Left lung (tissue), 10 donors: ENCODE results near the gene CACNA1C. TPM values are rescaled to one million over a fixed set of nuclear protein-coding genes. Genes with fewer than 3 reads are reported as not detected.

ENCODE experiments used
- ATAC-seq: fragments of 200-7000 bp; cut with Tn5 transposase; one replicate; pipeline ENCODE4 v1.9.1; 2020; ENCODE audit warnings: moderate library complexity
- DNase-seq, 4 donors: peaks; one replicate each; pipeline ENCODE4 v3.0.0-alpha.2; 2013 to 2020
- H3K27ac ChIP-seq, 2 donors: fragments of 200-600 bp; sonication (generic) in 1 of 2; one replicate each; pipeline versions ENCODE4 v1.5.0 to v1.8.0; 2020 to 2021
- H3K27me3 ChIP-seq, 2 donors: fragments of 200-600 bp; sonication (generic) in 1 of 2; one replicate each; pipeline versions ENCODE4 v1.5.0 to v1.8.0; 2020 to 2021
- H3K36me3 ChIP-seq, 2 donors: fragments of 200-600 bp; sonication (generic) in 1 of 2; one replicate each; pipeline versions ENCODE4 v1.5.0 to v1.8.0; 2020 to 2021
- H3K4me1 ChIP-seq, 2 donors: fragments of 200-600 bp; one replicate each; pipeline ENCODE4 v1.8.0; 2021
- H3K4me3 ChIP-seq, 2 donors: fragments of 200-600 bp; sonication (generic) in 1 of 2; one replicate each; pipeline versions ENCODE4 v1.5.0 to v1.8.0; 2020 to 2021; ENCODE audit warnings: mild to moderate bottlenecking in 1 of 2
- H3K9me3 ChIP-seq, 2 donors: fragments of 200-600 bp; sonication (generic) in 1 of 2; one replicate each; pipeline versions ENCODE4 v1.5.0 to v1.8.0; 2020 to 2021
- intact Hi-C, 2 donors: fragments of 100-400 bp; cut with DNase I; formaldehyde crosslinking; loops; one replicate each; pipeline versions ENCODE4 v1.11.2 to v1.14.2; 2022
- polyA plus RNA-seq, 6 donors: library from polyadenylated mRNA; unstranded; fragments of 120-200 nt; gene quantifications; one replicate each; pipeline ENCODE4 v1.2.1, GENCODE V29; 2013; ENCODE audit not compliant: insufficient read length in 6 of 6
- total RNA-seq, 2 donors: library from RNA; stranded (reverse); fragmentation: NEBNext Ultra II Directional; extraction: Animal tissue kit (Norgen Biotek cat#: 25700); gene quantifications; one replicate each; pipeline ENCODE4 v1.2.1, GENCODE V29; 2021
- TF ChIP-seq, protein P1 (sequence below), 2 donors: fragments of 200-600 bp; sonication (generic) in 1 of 2; IDR thresholded peaks; one replicate each; pipeline versions ENCODE4 v1.5.0 to v1.8.0; 2021; ENCODE audit warnings: antibody characterized with exemption in 2 of 2
- donor health status: DM: no; HTN: yes; CAD: no.
- donor health status: DM: no; HTN: no; CAD: no.

Gene CACNA1C
- total and polyA plus RNA-seq, 8 donors, result 11.9 to 21.9 (median 14.2) TPM

DNA sequence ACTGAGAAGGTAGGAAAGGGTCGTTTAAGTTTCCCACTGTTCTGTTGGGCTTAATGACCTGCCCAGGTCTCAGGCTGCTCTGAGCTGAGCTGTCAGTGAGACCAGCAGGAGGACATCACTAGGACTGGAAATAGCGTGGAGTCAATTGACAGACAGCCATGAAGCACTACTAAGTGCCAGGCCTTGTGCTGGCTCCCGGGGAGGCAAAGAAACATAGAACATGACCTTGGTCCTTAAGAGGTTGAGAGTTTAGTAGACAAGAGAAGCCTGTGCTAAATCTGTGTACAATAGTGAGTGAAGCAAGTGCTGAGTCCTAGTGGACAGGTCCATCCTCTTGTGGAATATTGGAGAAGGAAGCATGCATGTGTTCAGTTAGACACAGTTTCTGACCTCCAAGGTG lies 239.2 kb downstream of the CACNA1C start:
- H3K27ac ChIP-seq, result no peak overlapping the region
- no peaks in the 10 kb centered on the region for H3K36me3 ChIP-seq
- DNase-seq (no peak), ATAC-seq (no peak)
- TF ChIP-seq, protein P1, sequence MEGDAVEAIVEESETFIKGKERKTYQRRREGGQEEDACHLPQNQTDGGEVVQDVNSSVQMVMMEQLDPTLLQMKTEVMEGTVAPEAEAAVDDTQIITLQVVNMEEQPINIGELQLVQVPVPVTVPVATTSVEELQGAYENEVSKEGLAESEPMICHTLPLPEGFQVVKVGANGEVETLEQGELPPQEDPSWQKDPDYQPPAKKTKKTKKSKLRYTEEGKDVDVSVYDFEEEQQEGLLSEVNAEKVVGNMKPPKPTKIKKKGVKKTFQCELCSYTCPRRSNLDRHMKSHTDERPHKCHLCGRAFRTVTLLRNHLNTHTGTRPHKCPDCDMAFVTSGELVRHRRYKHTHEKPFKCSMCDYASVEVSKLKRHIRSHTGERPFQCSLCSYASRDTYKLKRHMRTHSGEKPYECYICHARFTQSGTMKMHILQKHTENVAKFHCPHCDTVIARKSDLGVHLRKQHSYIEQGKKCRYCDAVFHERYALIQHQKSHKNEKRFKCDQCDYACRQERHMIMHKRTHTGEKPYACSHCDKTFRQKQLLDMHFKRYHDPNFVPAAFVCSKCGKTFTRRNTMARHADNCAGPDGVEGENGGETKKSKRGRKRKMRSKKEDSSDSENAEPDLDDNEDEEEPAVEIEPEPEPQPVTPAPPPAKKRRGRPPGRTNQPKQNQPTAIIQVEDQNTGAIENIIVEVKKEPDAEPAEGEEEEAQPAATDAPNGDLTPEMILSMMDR (IDR thresholded peaks at IDR 0.05), result no peak
- intact Hi-C loops, result no loop called here
- H3K27me3 ChIP-seq, result no peaks in the 10 kb centered on the region
- peaks cover 10 to 60% of the 10 kb centered on the region in 2 donors for H3K4me1 ChIP-seq
- H3K4me3 ChIP-seq, result no peak overlapping the region
- no peaks in the 10 kb centered on the region for H3K9me3 ChIP-seq

DNA sequence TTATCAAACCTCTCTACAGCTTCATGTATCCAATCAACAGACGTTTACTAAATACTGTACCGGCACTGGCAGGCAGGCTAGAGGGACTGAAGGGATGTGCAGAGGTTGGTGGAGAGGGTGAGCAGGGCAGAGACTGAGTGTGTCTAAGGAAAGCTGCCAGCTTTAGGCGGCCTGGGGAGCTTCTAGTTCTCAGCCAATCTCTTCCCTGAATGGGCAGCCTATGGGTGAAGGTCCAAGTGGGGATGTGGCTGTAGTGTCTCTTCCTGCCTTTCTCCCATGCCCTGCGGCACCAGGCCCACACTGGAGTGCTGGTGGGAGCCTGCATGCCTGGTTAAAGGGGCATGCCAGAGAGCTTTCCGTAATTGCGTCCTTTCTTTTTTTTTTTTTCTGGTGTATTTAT lies 239.8 kb downstream of the CACNA1C start:
- intact Hi-C loops, result no loop called here

DNA sequence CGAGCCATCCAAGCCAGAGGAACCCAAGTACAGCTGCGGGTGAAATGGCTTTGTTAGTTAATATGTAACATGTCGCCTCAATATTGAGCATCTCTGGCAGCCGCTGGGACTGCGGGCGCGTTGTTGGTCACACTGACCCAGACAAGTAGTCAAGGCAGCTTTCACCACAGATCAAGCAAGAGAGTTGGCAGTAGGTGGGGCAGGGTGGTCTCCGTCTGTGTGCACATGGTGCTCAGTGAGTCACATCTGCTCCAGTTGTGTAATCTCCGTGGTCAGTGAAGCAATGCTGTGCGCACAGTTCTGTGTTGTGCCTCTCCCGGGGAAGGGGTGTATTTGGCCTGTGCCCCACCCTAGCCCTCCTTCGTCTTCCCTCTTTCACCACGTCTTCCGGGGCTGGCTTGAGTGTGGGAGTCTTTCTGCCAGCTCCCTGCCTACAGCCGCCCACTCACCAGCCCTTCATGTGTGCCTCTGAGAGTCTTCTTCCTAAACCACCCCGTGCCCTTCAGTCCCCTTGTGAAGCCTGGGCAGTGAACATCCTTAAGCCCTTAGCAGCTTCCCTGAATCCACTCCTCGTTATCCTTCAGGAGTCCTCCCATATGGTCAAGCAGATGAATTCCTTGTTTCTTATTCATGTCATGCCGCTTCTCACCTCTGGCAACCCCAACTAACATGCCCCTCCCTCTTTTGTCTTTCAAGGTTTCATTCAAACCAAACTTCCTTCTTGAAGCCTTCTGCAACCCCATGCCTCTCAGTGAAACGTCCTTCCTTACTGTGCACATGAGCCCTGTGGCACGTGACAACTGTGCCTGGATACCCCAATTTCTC lies 242.1 kb downstream of the CACNA1C start:
- Histone ChIP-seq H3K27ac (peak overlapping the region; percentile 37 to 83), H3K9me3 (no peaks in the 10 kb centered on the region), H3K36me3 (no peaks in the 10 kb centered on the region), H3K4me1 (peaks cover 0 to 46% of the 10 kb centered on the region in 2 donors), H3K4me3 (no peak overlapping the region), H3K27me3 (no peaks in the 10 kb centered on the region)
- ATAC-seq, result peak; percentile 72
- intact Hi-C loops, result no loop called here
- peak in 2 of 4 donors; percentile 84 to 87 for DNase-seq
- TF ChIP-seq, protein P1 (IDR thresholded peaks at IDR 0.05), result no peak

More for the DNA sequence above, 239.8 kb downstream of the CACNA1C start:
- ATAC-seq, result no peak
- H3K27ac ChIP-seq, result no peak overlapping the region
- H3K4me3 ChIP-seq, result no peak overlapping the region
- H3K9me3 ChIP-seq, result no peaks in the 10 kb centered on the region
- no peaks in the 10 kb centered on the region for H3K36me3 ChIP-seq
- no peaks in the 10 kb centered on the region for H3K27me3 ChIP-seq
- H3K4me1 ChIP-seq, result peaks cover 5 to 61% of the 10 kb centered on the region in 2 donors
- TF ChIP-seq, protein P1 (IDR thresholded peaks at IDR 0.05), result no peak
- no peak for DNase-seq

DNA sequence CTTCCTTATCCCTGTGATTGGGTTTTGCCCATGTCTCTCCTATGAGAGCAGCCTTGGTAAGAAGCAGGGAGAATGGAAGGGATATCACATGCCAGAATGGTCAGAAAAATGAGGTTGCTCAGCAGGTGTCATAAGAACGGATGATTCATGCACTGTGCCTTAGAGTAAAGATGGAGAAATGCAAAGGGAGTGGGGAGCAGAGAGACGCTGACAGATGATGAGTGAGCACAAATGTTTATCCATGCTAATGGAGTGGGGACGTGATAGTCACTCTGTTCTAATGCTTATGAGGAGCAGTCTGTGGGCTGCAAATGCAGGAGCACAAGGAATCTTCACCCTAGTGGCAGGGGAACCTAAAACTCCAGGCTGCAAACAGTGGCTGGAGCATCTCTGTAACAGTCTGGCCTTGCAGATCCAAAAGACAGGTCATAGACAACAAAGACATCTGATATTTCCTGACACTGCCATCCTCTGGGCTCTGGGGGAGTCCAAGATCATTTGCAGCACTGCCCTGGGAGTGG lies 243.2 kb downstream of the CACNA1C start:
- H3K27ac ChIP-seq, result peak overlapping the region in 1 of 2 donors; percentile 83

DNA sequence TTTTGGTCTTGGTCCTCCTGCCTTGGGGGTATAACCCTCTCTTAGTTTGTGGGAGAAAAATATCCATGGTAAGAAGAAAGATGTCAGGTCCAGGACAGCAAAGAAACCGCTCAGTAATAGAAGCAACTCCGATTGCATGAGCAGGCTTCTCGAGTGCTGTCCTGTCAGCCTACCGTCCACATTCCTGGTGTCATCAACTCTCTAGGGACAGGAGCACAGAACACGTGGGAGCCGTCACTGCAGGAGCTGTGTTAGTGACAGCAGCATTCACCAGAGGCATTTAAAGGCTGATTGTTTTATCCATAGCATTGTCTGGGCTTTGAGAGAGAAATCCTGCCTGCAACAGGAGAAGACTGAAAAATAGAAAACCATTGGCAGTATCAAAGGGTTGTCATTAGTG lies 244.2 kb downstream of the CACNA1C start:
- DNase-seq, result no peak
- TF ChIP-seq, protein P1 (IDR thresholded peaks at IDR 0.05), result no peak
- Histone ChIP-seq H3K4me3 (no peak overlapping the region), H3K27ac (no peak overlapping the region), H3K36me3 (no peaks in the 10 kb centered on the region), H3K27me3 (no peaks in the 10 kb centered on the region), H3K9me3 (no peaks in the 10 kb centered on the region), H3K4me1 (peaks cover 0 to 42% of the 10 kb centered on the region in 2 donors)
- intact Hi-C loops, result no loop called here
- no peak for ATAC-seq

More for the DNA sequence above, 243.2 kb downstream of the CACNA1C start:
- Histone ChIP-seq H3K36me3 (no peaks in the 10 kb centered on the region), H3K4me1 (peaks cover 0 to 46% of the 10 kb centered on the region in 2 donors), H3K4me3 (no peak overlapping the region), H3K27me3 (no peaks in the 10 kb centered on the region), H3K9me3 (no peaks in the 10 kb centered on the region)
- TF ChIP-seq, protein P1 (IDR thresholded peaks at IDR 0.05), result no peak
- ATAC-seq (peak; percentile 16), DNase-seq (no peak)
- intact Hi-C loops, result no loop called here
